Endothelial cell of umbilical vein (primary cell): Measurements from ENCODE around the gene GLMN. TPM values are rescaled to one million over a fixed set of nuclear protein-coding genes. Genes with fewer than 3 reads are reported as not detected.
"Not testable (repeated sequence)": the region's sequence is repeated elsewhere in the genome, so short reads cannot be mapped to it uniquely, and the experiment has no call there.

Source experiments
- BruUV-seq: library from RNA; stranded (reverse); fragments of 400-500 nt; replicated peaks from 2 replicates; lab custom pipeline; 2021; lab: Mats Ljungman, UMichigan
- CTCF ChIA-PET: fragments of 300-600, 350-600 bp; sonication (Branson Sonifier 250); formaldehyde crosslinking; loops from one replicate; lab custom pipeline; 2021; ENCODE audit warnings: antibody characterized with exemption, inconsistent platforms; lab: Charles Lee
- POLR2A ChIA-PET: fragments of 300-600, 350-600 bp; sonication (Branson Sonifier 250); formaldehyde crosslinking; loops from one replicate; lab custom pipeline; 2021; ENCODE audit warnings: antibody characterized with exemption, inconsistent platforms; lab: Charles Lee
- DNase-seq: peaks from one replicate; pipeline ENCODE4 v3.0.0-alpha.2; 2011; ENCODE audit warnings: low read depth, low spot score
- FAIRE-seq: peaks from 2 replicates; lab custom pipeline; 2011; peaks lifted over from hg19 to GRCh38; lab: Jason Lieb, UNC
- H2AFZ ChIP-seq: 2 replicates; pipeline ENCODE4 v1.6.0; 2012; ENCODE audit warnings: low read depth, low read length, control low read depth, inconsistent platforms
- H3K27ac ChIP-seq: 2 replicates; pipeline ENCODE4 v1.5.1; 2011; ENCODE audit warnings: low read depth, mild to moderate bottlenecking, control low read depth, low read length, moderate library complexity; ENCODE audit not compliant: insufficient read depth
- H3K27me3 ChIP-seq, 2 experiments: 2 replicates each; pipeline versions ENCODE4 v1.6.0 to v1.6.1; 2011; ENCODE audit warnings: low read length in 2 of 2, mixed read lengths in 1 of 2; ENCODE audit not compliant: control insufficient read depth in 2 of 2, insufficient read depth in 2 of 2
- H3K36me3 ChIP-seq, 2 experiments: 2 replicates in 1 of 2; 3 replicates in 1 of 2; pipeline ENCODE4 v1.5.1; 2011; ENCODE audit warnings: low read length in 2 of 2, mild to moderate bottlenecking in 1 of 2, moderate library complexity in 1 of 2; ENCODE audit not compliant: control insufficient read depth in 2 of 2, insufficient read depth in 2 of 2; ENCODE audit errors: extremely low read depth in 1 of 2
- H3K4me1 ChIP-seq: 3 replicates; pipeline ENCODE4 v1.5.1; 2011; ENCODE audit warnings: mild to moderate bottlenecking, low read length; ENCODE audit not compliant: control insufficient read depth, insufficient read depth; ENCODE audit errors: extremely low read depth
- H3K4me2 ChIP-seq: 2 replicates; pipeline ENCODE4 v1.6.1; 2011; ENCODE audit warnings: low read length, control low read depth, mixed read lengths; ENCODE audit not compliant: insufficient read depth
- H3K4me3 ChIP-seq, 3 experiments: fragments of 200-600 bp in 1 of 3; sonication (generic), shearing (Covaris generic) in 1 of 3; replicated peaks in 1 of 3; 2 replicates each; pipeline ENCODE4 v1.5.1; 2011 to 2016; ENCODE audit warnings: control low read depth in 3 of 3, low read length in 3 of 3, mild to moderate bottlenecking in 2 of 3, inconsistent platforms in 1 of 3, low read depth in 1 of 3, moderate library complexity in 1 of 3; ENCODE audit not compliant: insufficient read depth in 1 of 3
- H3K79me2 ChIP-seq: 2 replicates; pipeline ENCODE4 v1.6.0; 2012; ENCODE audit warnings: low read length, inconsistent platforms; ENCODE audit not compliant: control insufficient read depth, insufficient read depth
- H3K9ac ChIP-seq: replicated peaks from 2 replicates; pipeline ENCODE3; 2011; ENCODE audit warnings: low read length, control low read depth; ENCODE audit not compliant: insufficient read depth; ENCODE audit errors: extremely low read depth
- H3K9me1 ChIP-seq: replicated peaks from 3 replicates; pipeline ENCODE4 v1.6.0; 2011; ENCODE audit warnings: mild to moderate bottlenecking, low read length; ENCODE audit not compliant: control insufficient read depth, insufficient read depth; ENCODE audit errors: extremely low read depth
- H3K9me3 ChIP-seq: replicated peaks from 2 replicates; pipeline ENCODE4 v1.5.1; 2012; ENCODE audit warnings: low read length, inconsistent platforms; ENCODE audit not compliant: control insufficient read depth, insufficient read depth
- H4K20me1 ChIP-seq: replicated peaks from 2 replicates; pipeline ENCODE3; 2011; ENCODE audit warnings: mild to moderate bottlenecking, low read length; ENCODE audit not compliant: control insufficient read depth, insufficient read depth; ENCODE audit errors: extremely low read depth
- CTCF ChIP-seq, 2 donors: IDR thresholded peaks; 1 replicate in 1 of 2; 2 replicates in 1 of 2; pipeline ENCODE4 v1.5.1; 2011; ENCODE audit warnings: low read length in 2 of 2, mild to moderate bottlenecking in 2 of 2, moderate library complexity in 2 of 2, control low read depth in 1 of 2, inconsistent platforms in 1 of 2, low read depth in 1 of 2; ENCODE audit not compliant: insufficient read depth in 1 of 2; ENCODE audit errors: extremely low read depth in 1 of 2
- EZH2 ChIP-seq: IDR thresholded peaks from 2 replicates; pipeline ENCODE4 v1.6.1; 2012; ENCODE audit warnings: borderline replicate concordance, low read depth, mild to moderate bottlenecking, moderate library complexity, low read length, inconsistent platforms; ENCODE audit not compliant: severe bottlenecking
- FOS ChIP-seq: IDR thresholded peaks from 2 replicates; pipeline ENCODE4 v1.6.1; 2011; ENCODE audit warnings: mild to moderate bottlenecking, low read length, moderate library complexity, borderline replicate concordance; ENCODE audit not compliant: insufficient read depth
- GATA2 ChIP-seq: IDR thresholded peaks from 2 replicates; pipeline ENCODE4 v1.7.0; 2011; ENCODE audit warnings: low read depth, mild to moderate bottlenecking, moderate library complexity, mixed read lengths, low read length; ENCODE audit not compliant: insufficient read length, insufficient read depth
- JUN ChIP-seq: IDR thresholded peaks from 2 replicates; pipeline ENCODE4 v1.6.1; 2011; ENCODE audit warnings: borderline replicate concordance, low read depth; ENCODE audit not compliant: insufficient read length, insufficient read depth
- MAX ChIP-seq: IDR thresholded peaks from 2 replicates; pipeline ENCODE4 v1.6.1; 2011; ENCODE audit not compliant: insufficient read depth, insufficient read length
- MYC ChIP-seq: IDR thresholded peaks from one replicate; pipeline ENCODE4 v1.6.1; 2011; ENCODE audit warnings: mild to moderate bottlenecking, low read depth, low read length
- POLR2A ChIP-seq: IDR thresholded peaks from 2 replicates; pipeline ENCODE4 v1.6.1; 2012; ENCODE audit warnings: low read depth, mild to moderate bottlenecking, control low read depth, low read length
- POLR2AphosphoS5 ChIP-seq: IDR thresholded peaks from 2 replicates; pipeline ENCODE4 v1.6.1; 2012; ENCODE audit warnings: low read depth, mild to moderate bottlenecking, control low read depth, low read length, moderate library complexity; ENCODE audit not compliant: insufficient read depth
- dilution Hi-C: fragments of 300-500 bp; cut with MboI; formaldehyde crosslinking; loops from one replicate; pipeline ENCODE4 v1.15.0; 2019; ENCODE audit warnings: low sequenced_read_pairs; ENCODE audit not compliant: extremely low pct_ligation_motif_present
- intact Hi-C: fragments of 100-400 bp; cut with micrococcal nuclease; formaldehyde crosslinking; loops from one replicate; pipeline ENCODE4 v1.10.0; 2022
- polyA plus RNA-seq, 4 experiments: library from polyadenylated mRNA; depleted of rRNA in 3 of 4; stranded (reverse) in 3 of 4; unstranded in 1 of 4; fragments of >200 nt; gene quantifications; 2 replicates each; pipeline versions ENCODE4 v1.2.1 to v1.2.3, GENCODE V29; 2011 to 2012; ENCODE audit warnings: missing spikeins in 1 of 4
- total RNA-seq: library from RNA; stranded (reverse); gene quantifications from 2 replicates; pipeline ENCODE4 v1.2.3, GENCODE V29; 2021

GLMN gene
- total and polyA plus RNA-seq, 2 donors (not counting 3 experiments of a cell fraction or from before 2014, with no cell fraction given) = 2.4 to 13.2 TPM

GRCh38 chr1:92254714-92255113 is 44.1 kb downstream of the GLMN start:
- H4K20me1 ChIP-seq, H3K9me3 ChIP-seq, DNase-seq, H3K9ac ChIP-seq, dilution Hi-C loops, H3K27me3 ChIP-seq, H3K4me2 ChIP-seq, intact Hi-C loops, H3K27ac ChIP-seq, H2AFZ ChIP-seq, H3K4me3 ChIP-seq, H3K36me3 ChIP-seq, H3K9me1 ChIP-seq, BruUV-seq, H3K79me2 ChIP-seq, POLR2A ChIA-PET, H3K4me1 ChIP-seq, FAIRE-seq: not testable (repeated sequence)
- CTCF ChIA-PET = interaction anchor here (1.1 to 2.0 kb wide), 2 partner anchors 9 to 37 kb away, joined by 3 to 5 read pairs; no protein-coding TSS in a partner anchor

GRCh38 chr1:92244376-92244775 is 54.4 kb downstream of the GLMN start:
- Histone ChIP-seq H3K4me1 (no peaks in the 10 kb centered on the region), H3K36me3 (peaks cover 0 to 3% of the 10 kb centered on the region in 2 experiments), H2AFZ (no peak overlapping the region), H3K4me3 (no peak overlapping the region), H3K9me1 (no peaks in the 10 kb centered on the region), H3K27me3 (no peaks in the 10 kb centered on the region), H3K9me3 (no peaks in the 10 kb centered on the region), H4K20me1 (no peaks in the 10 kb centered on the region), H3K27ac (no peak overlapping the region), H3K79me2 (no peaks in the 10 kb centered on the region), H3K9ac (no peak overlapping the region), H3K4me2 (no peak overlapping the region)
- intact Hi-C loops = no loop called here
- ChIA-PET CTCF (interaction anchor here (1.9 kb wide), 1 partner anchor 47 kb away, joined by 7 read pairs; no protein-coding TSS in a partner anchor), POLR2A (no interaction called here)
- TF ChIP-seq CTCF (IDR thresholded peaks at IDR 0.05; ENCODE audit: extremely low read depth in 1 of 2, insufficient read depth in 1 of 2, low read depth in 1 of 2, low read length in 2 of 2) (no peak), FOS (no peak), EZH2 (no peak), MAX (no peak), GATA2 (no peak), MYC (no peak), POLR2A (no peak), JUN (no peak), POLR2AphosphoS5 (no peak)
- DNase-seq = no peak
- dilution Hi-C loops = no loop called here
- BruUV-seq = no TSS peak
- FAIRE-seq = no peak
